Naive thymus-derived CD8-positive, alpha-beta T cell (primary cell): ENCODE measurements around the gene RAP1GAP2. TPM values are rescaled to one million over a fixed set of nuclear protein-coding genes. Genes with fewer than 3 reads are reported as not detected.

Source experiments
- ATAC-seq, 2 donors: fragments of 150-1000 bp; cut with Tn5 transposase in 1 of 2; sonication (Bioruptor Pico), chemical (Tn5 transposase) in 1 of 2; 1 replicate in 1 of 2; 2 replicates in 1 of 2; pipeline ENCODE4 v1.10.0; 2021; ENCODE audit warnings: mild to moderate bottlenecking in 2 of 2, moderate library complexity in 2 of 2
- POLR2A ChIA-PET: fragments of 350-600 bp; sonication (Branson Sonifier 250); formaldehyde crosslinking; loops from one replicate; lab custom pipeline; 2021; ENCODE audit warnings: antibody characterized with exemption; lab: Charles Lee
- DNase-seq, 10 donors: peaks; one replicate each; pipeline versions ENCODE4 v3.0.0 to v3.0.0-alpha.2; 2020 to 2022
- H3K27ac Mint-ChIP-seq, 10 donors: one replicate each; pipeline ENCODE4 v1.8.0; 2020 to 2022; ENCODE audit warnings: mild to moderate bottlenecking in 10 of 10, mixed read lengths in 10 of 10, moderate library complexity in 4 of 10, inconsistent platforms in 1 of 10
- H3K27me3 Mint-ChIP-seq, 5 donors: one replicate each; pipeline ENCODE4 v1.8.0; 2021 to 2022; ENCODE audit warnings: mixed read lengths in 5 of 5
- H3K36me3 Mint-ChIP-seq, 3 donors: one replicate each; pipeline ENCODE4 v1.8.0; 2020 to 2022; ENCODE audit warnings: mixed read lengths in 3 of 3, mild to moderate bottlenecking in 2 of 3, inconsistent platforms in 1 of 3
- H3K4me1 Mint-ChIP-seq, 4 donors: one replicate each; pipeline ENCODE4 v1.8.0; 2021 to 2022; ENCODE audit warnings: mixed read lengths in 4 of 4
- H3K4me3 Mint-ChIP-seq, 10 donors: one replicate each; pipeline ENCODE4 v1.8.0; 2020 to 2022; ENCODE audit warnings: mild to moderate bottlenecking in 10 of 10, mixed read lengths in 10 of 10, moderate library complexity in 6 of 10, inconsistent platforms in 1 of 10
- H3K9me3 Mint-ChIP-seq, 9 donors: one replicate each; pipeline ENCODE4 v1.8.0; 2020 to 2022; ENCODE audit warnings: mixed read lengths in 9 of 9, mild to moderate bottlenecking in 3 of 9, inconsistent platforms in 1 of 9, moderate library complexity in 1 of 9
- polyA plus RNA-seq, 3 donors: library from polyadenylated mRNA; unstranded; fragments of 300-500 nt; fragmentation: Illumina TruSeq; gene quantifications; one replicate each; pipeline ENCODE4 v1.2.3, GENCODE V29; 2021
- total RNA-seq, 8 experiments: library from RNA in 2 of 8; stranded (reverse) in 2 of 8; gene quantifications; one replicate each; pipeline ENCODE4 v1.2.3 and lab custom pipeline; 2021 to 2026

The RAP1GAP2 gene
- total and polyA plus RNA-seq, 5 experiments from 2014 or later, result 0.44 to 1.6 (median 1.3) TPM

DNA sequence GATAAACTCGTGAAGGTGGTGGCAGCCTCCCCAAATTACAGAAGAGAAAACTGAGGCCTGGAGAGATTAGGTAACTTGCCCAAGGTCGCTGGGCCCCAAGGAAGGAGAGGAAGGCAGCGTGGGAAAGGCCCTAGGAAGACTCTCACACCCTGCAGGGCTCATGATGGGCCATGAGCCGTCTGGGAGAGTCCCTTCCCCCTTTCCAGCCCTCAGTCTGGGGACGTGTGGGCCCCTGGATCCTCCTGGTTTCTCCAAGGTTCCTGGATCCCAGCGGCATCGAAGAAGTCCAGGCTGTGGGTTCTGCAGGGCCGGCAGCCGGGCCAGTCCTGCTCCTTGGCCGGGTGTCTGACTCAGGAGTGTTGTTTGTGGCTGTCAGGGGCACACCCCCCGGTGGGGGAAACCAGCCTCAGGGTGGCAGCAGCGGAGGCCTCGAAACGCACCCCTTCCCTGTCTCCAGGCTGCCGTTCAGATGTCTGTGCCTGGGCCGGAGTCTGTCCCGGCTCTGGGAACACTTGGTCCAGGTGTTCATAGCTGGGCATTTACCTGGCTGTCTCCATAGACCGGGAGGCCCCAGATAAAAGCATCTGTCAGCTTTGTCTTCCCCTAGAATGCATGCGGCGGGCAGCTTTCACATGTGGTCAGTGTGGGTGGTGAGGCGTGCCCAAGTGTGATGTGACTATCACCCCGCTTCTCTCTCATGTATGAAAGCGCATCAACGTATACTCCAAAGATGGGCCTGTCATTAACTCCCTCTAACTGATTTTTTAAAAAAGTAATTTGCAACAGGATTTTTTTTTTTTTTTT, 3.7 kb upstream of the RAP1GAP2 start:
- H3K9me3 Mint-ChIP-seq, result no peaks in the 10 kb centered on the region
- ATAC-seq (peak in 1 of 2 donors; percentile 27), DNase-seq (peak in 7 of 10 donors; percentile 24 to 87 (median 50))
- H3K4me1 Mint-ChIP-seq, result peaks cover 36 to 84% (median 66%) of the 10 kb centered on the region in 4 donors
- POLR2A ChIA-PET, result interaction anchor here (2.5 kb wide), 1 partner anchor 22 kb away, joined by 18 read pairs; no protein-coding TSS in a partner anchor
- peaks cover 0 to 9% (median 4%) of the 10 kb centered on the region in 5 donors for H3K27me3 Mint-ChIP-seq
- H3K27ac Mint-ChIP-seq, result peak overlapping the region in 4 of 10 donors; percentile 49 to 75 (median 68)
- H3K4me3 Mint-ChIP-seq, result peak overlapping the region; percentile 33 to 96 (median 62)
- no peaks in the 10 kb centered on the region for H3K36me3 Mint-ChIP-seq

DNA sequence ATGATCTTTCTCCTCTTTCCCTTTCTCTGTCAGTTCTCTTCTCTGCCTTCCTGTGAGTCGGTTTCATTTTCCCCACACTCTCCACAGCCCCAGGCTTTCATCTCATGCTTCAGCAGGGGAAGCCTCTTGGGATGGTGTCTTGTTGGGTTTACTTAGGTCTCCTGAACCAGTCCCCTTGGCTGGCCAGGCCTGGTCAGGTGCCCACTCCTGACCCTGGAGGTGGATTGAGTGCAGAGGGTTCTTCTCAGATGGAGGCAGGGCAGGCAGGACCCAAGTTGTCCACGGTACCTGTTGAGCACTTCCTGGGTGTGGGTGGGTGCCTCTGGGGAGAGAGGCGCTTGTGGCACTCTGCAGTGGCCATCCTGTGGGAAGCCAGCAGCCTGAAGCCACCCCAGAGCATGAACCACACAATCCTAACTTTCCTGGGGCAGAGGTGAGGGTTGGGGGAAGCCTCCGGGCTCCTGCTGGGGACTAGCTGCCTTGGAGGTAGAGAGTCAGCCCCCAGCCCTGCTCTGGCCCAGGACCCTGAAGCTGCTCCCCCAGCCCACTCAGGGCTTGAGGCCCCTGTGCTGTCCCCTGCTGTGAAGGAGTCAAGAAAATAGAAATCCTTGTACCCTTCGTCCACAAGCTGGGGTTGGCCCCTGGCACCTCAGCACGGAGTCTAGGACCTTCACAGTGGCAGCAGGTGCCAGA, 2.0 kb upstream of the RAP1GAP2 start:
- Mint-ChIP-seq H3K27me3 (peaks cover 0 to 9% (median 3%) of the 10 kb centered on the region in 5 donors), H3K4me3 (peak overlapping the region; percentile 67 to 96 (median 78)), H3K27ac (peak overlapping the region in 5 of 10 donors; percentile 4 to 77 (median 75)), H3K9me3 (no peaks in the 10 kb centered on the region), H3K4me1 (peaks cover 46 to 91% (median 82%) of the 10 kb centered on the region in 4 donors), H3K36me3 (no peaks in the 10 kb centered on the region)
- POLR2A ChIA-PET, result interaction anchor here (0.6 to 5.2 kb wide), 3 partner anchors 8 to 26 kb away, joined by 5 to 40 read pairs (median 6); no protein-coding TSS in a partner anchor
- DNase-seq (no peak), ATAC-seq (no peak)

DNA sequence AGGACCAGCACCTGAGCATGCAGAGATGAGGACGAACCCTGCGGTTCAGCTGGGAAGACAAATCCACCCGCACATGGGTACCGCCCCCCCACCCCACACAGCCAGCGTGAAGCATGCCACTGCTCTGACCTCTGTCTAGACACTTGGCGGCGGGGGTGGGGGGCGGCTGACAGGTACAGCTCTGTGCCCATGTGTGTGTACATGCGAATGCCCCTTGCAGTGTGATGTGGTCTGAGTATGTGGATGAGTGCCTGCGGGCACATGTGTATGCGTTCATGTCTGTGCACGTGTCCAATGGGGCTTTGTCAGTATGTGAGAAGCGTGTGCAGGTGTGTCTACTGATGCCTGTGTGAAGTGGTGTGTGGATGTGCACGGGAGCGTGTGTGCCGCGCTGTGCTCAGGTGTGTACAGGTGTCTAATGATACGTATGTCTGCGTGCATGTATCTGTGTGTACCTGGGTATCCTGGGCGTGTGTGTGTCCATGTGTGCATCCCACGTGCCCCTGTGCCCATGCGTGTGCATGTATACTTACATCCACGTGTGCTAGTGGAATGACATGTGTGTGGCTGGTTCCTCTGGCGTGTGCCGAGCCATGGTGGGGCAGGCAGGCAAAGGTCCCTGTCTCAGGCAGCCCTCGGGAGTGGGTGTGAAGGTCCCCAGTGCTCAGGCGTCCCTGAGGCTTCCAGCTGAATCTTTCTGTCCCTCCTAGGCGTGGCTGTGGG, 636 bp upstream of the RAP1GAP2 start:
- peaks cover 0 to 9% (median 3%) of the 10 kb centered on the region in 5 donors for H3K27me3 Mint-ChIP-seq
- DNase-seq (no peak), ATAC-seq (peak in 1 of 2 donors; percentile 1)
- no peaks in the 10 kb centered on the region for H3K9me3 Mint-ChIP-seq
- POLR2A ChIA-PET, result interaction anchor here (1.0 to 5.2 kb wide), 2 partner anchors 12 to 19 kb away, joined by 3 to 40 read pairs; no protein-coding TSS in a partner anchor
- H3K27ac Mint-ChIP-seq, result peak overlapping the region; percentile 34 to 88 (median 66)
- H3K4me1 Mint-ChIP-seq, result peaks cover 46 to 93% (median 83%) of the 10 kb centered on the region in 4 donors
- peaks cover 0 to 5% (median 0%) of the 10 kb centered on the region in 3 donors for H3K36me3 Mint-ChIP-seq
- peak overlapping the region; percentile 70 to 96 (median 87) for H3K4me3 Mint-ChIP-seq

DNA sequence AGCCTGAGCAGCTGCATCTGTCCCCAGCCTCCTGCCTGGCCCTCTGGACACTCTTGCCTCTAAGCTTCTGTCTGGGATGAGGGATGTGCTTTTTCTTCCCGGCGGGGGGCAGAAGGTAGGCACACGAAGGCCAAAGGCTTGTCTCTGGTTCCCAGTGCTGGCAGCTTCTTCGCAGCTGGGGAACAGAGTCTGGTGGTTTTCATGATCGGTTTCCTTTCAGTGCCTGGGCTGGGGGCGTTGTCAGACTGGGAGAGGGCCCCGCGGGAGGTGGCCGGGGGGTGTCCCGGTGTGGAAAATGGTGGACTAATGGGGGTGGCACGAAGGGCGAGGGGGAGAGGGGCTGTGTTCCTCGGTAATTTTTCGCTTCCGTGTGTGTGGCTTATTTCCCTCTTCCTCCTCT, 988 bp downstream of the RAP1GAP2 start:
- Mint-ChIP-seq H3K27ac (peak overlapping the region in 9 of 10 donors; percentile 4 to 84 (median 52)), H3K9me3 (no peaks in the 10 kb centered on the region), H3K4me1 (peaks cover 40 to 79% (median 72%) of the 10 kb centered on the region in 4 donors), H3K36me3 (peaks cover 0 to 11% (median 3%) of the 10 kb centered on the region in 3 donors), H3K4me3 (peak overlapping the region; percentile 70 to 96 (median 87)), H3K27me3 (no peaks in the 10 kb centered on the region)
- POLR2A ChIA-PET, result interaction anchor here (1.3 to 5.2 kb wide), 3 partner anchors 9 to 17 kb away, joined by 3 to 40 read pairs (median 5); no protein-coding TSS in a partner anchor
- DNase-seq, result no peak
- no peak for ATAC-seq

DNA sequence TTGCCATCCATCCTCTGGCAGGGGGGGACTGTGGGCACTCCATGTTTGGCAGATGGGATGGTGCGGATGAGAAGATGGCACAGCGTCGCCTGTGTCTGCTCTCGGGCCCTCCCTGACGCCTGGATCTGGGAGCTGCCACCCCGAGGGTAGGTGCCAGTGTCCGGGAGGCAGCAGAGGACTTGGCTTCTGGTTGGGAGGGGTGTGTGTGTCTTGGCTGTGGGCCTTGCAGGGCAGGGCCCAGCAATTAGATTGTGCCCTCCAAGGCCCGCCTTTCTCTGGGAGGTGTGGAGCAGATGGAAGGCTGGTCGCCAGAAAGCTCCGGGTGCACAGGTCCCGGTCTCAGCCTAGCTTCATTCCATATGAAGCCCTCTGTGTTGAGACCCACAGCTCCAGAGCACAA, 1.4 kb downstream of the RAP1GAP2 start:
- POLR2A ChIA-PET, result interaction anchor here (0.7 to 5.2 kb wide), 4 partner anchors 9 to 17 kb away, joined by 3 to 40 read pairs (median 4); no protein-coding TSS in a partner anchor
- peak overlapping the region; percentile 70 to 96 (median 87) for H3K4me3 Mint-ChIP-seq

DNA sequence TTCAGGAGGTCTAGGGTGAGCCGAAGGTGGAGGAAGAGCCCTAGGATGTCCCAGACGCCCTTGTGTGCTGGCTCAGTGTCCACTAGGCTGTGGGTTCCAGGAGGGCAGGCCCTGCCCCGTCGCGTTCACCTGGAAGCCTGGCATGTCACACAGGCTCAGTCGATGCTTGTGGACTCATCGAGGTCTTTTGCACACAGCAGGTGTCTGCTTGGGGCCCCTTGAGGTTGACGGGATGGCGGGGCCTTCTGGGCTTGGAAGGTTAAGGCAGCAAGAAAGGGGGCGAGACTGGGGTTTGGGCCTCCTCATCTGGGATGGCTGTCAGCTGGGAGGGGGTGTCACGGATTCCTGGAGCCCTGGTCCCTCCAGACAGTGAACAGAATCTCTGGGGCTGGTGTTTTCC, 1.9 kb downstream of the RAP1GAP2 start:
- peak overlapping the region in 9 of 10 donors; percentile 70 to 96 (median 88) for H3K4me3 Mint-ChIP-seq
- ATAC-seq (no peak), DNase-seq (no peak)
- no peaks in the 10 kb centered on the region for H3K27me3 Mint-ChIP-seq
- peaks cover 42 to 75% (median 67%) of the 10 kb centered on the region in 4 donors for H3K4me1 Mint-ChIP-seq
- POLR2A ChIA-PET, result interaction anchor here (0.7 to 5.2 kb wide), 3 partner anchors 8 to 16 kb away, joined by 3 to 40 read pairs (median 3); no protein-coding TSS in a partner anchor
- peak overlapping the region in 5 of 10 donors; percentile 22 to 43 (median 34) for H3K27ac Mint-ChIP-seq
- H3K36me3 Mint-ChIP-seq, result peaks cover 0 to 13% (median 3%) of the 10 kb centered on the region in 3 donors
- no peaks in the 10 kb centered on the region for H3K9me3 Mint-ChIP-seq

More for the DNA sequence above, 1.4 kb downstream of the RAP1GAP2 start:
- DNase-seq (no peak), ATAC-seq (no peak)
- peaks cover 0 to 11% (median 3%) of the 10 kb centered on the region in 3 donors for H3K36me3 Mint-ChIP-seq
- no peaks in the 10 kb centered on the region for H3K27me3 Mint-ChIP-seq
- H3K9me3 Mint-ChIP-seq, result no peaks in the 10 kb centered on the region
- peak overlapping the region in 4 of 10 donors; percentile 22 to 84 (median 63) for H3K27ac Mint-ChIP-seq
- peaks cover 40 to 75% (median 68%) of the 10 kb centered on the region in 4 donors for H3K4me1 Mint-ChIP-seq

DNA sequence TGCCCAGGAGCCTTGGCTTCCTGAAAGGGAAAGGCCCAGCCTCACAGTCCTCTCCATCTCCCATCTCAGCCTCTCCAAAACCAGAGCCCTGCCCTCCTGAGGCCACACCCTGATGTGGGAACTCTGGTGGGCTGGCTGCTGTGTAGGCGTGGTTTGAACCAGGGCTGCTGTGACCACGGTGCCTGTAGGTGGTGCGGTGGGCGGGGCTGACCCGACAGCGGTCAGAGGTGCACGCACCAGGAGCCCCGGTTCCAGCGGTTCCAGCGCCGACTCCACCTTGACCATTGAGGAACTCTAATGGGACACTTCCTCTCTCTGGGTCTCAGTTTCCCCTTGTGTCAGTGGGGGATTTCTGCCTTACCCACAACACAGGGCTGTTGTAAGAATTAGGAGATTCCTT, 2.4 kb downstream of the RAP1GAP2 start:
- Mint-ChIP-seq H3K36me3 (peaks cover 0 to 17% (median 3%) of the 10 kb centered on the region in 3 donors), H3K27ac (no peak overlapping the region), H3K27me3 (no peaks in the 10 kb centered on the region), H3K9me3 (no peaks in the 10 kb centered on the region), H3K4me3 (peak overlapping the region in 2 of 10 donors; percentile 38 to 67), H3K4me1 (peaks cover 42 to 71% (median 63%) of the 10 kb centered on the region in 4 donors)
- POLR2A ChIA-PET, result interaction anchor here (5.2 kb wide), 1 partner anchor 16 kb away, joined by 40 read pairs; no protein-coding TSS in a partner anchor
- ATAC-seq (no peak), DNase-seq (no peak)

DNA sequence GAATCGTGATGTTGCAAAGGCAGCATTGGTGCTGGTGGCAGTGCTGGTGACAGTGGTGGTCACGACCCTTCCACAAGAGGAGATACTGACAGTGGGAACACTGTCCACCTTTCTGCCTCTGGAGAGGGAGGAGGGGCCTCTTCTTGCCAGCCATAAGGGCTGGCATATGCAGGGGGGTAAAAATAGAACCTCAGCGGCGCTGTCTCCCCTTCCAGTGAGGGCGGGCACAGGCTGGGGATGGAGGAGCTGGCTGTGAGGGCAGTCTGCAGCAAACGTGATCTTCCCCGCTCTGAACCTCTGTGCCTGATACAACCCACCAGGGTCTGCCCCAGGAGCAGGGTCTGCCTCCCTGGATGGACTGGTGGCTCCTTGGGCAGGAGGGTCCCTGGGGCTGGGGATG, 3.4 kb downstream of the RAP1GAP2 start:
- POLR2A ChIA-PET, result interaction anchor here (1.0 kb wide), 1 partner anchor 13 kb away, joined by 4 read pairs; no protein-coding TSS in a partner anchor
- H3K27me3 Mint-ChIP-seq, result no peaks in the 10 kb centered on the region
- no peak overlapping the region for H3K4me3 Mint-ChIP-seq

DNA sequence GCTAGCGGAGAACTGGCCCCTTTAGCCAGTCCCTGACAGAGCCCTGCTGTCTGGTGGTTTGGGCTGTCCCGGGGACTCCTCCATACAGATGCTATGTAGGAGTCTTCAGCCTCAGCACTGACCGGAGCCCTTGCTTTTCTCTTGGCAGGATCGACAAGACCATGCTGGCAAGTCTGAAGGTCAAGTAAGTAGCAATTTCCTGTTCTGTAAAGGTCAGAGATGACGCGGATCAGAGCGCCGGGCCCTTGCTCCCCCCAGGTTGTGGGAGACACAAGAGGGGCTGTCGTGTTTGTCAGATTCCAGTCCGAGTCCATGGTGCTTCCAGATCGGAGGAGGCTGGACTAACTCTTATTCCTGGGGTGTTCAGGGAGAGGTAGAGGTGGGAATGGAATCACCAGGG, 4.1 kb downstream of the RAP1GAP2 start:
- DNase-seq (no peak), ATAC-seq (no peak)
- POLR2A ChIA-PET, result interaction anchor here (1.0 kb wide), 1 partner anchor 14 kb away, joined by 4 read pairs; no protein-coding TSS in a partner anchor
- H3K9me3 Mint-ChIP-seq, result no peaks in the 10 kb centered on the region
- H3K27ac Mint-ChIP-seq, result peak overlapping the region in 1 of 10 donors; percentile 58
- peaks cover 34 to 65% (median 47%) of the 10 kb centered on the region in 4 donors for H3K4me1 Mint-ChIP-seq
- peak overlapping the region in 1 of 10 donors; percentile 6 for H3K4me3 Mint-ChIP-seq
- peaks cover 0 to 17% (median 4%) of the 10 kb centered on the region in 3 donors for H3K36me3 Mint-ChIP-seq
- no peaks in the 10 kb centered on the region for H3K27me3 Mint-ChIP-seq

More for the DNA sequence above, 3.4 kb downstream of the RAP1GAP2 start:
- ATAC-seq (no peak), DNase-seq (no peak)
- H3K27ac Mint-ChIP-seq, result no peak overlapping the region
- H3K4me1 Mint-ChIP-seq, result peaks cover 38 to 67% (median 53%) of the 10 kb centered on the region in 4 donors
- no peaks in the 10 kb centered on the region for H3K9me3 Mint-ChIP-seq
- H3K36me3 Mint-ChIP-seq, result peaks cover 0 to 17% (median 3%) of the 10 kb centered on the region in 3 donors

DNA sequence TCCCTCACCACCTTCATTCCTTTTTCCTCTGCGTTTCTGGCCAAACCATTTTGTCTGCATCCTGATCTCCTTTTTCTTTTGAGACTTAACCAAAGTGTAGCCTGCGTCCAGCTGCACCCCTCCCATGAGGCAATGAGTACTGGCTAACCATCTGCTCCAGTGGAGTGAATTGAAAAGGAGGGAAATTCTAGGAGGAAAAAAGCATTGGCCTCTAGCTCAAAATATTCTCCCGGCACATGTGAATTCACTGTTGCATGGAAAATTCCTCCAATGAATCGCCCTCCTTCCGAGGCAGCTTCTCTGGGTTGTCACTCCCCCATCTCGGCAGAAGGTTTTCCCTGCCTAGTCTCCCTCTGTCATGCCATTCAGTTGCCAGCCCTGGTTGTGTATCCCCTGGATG, 5.6 kb downstream of the RAP1GAP2 start:
- ATAC-seq (no peak), DNase-seq (no peak)
- H3K4me1 Mint-ChIP-seq, result peaks cover 20 to 57% (median 33%) of the 10 kb centered on the region in 4 donors
- no peak overlapping the region for H3K4me3 Mint-ChIP-seq
- H3K27me3 Mint-ChIP-seq, result no peaks in the 10 kb centered on the region
- no peaks in the 10 kb centered on the region for H3K9me3 Mint-ChIP-seq
- peaks cover 0 to 17% (median 4%) of the 10 kb centered on the region in 3 donors for H3K36me3 Mint-ChIP-seq
- H3K27ac Mint-ChIP-seq, result no peak overlapping the region
- POLR2A ChIA-PET, result interaction anchor here (0.6 kb wide), 1 partner anchor 11 kb away, joined by 3 read pairs; no protein-coding TSS in a partner anchor

DNA sequence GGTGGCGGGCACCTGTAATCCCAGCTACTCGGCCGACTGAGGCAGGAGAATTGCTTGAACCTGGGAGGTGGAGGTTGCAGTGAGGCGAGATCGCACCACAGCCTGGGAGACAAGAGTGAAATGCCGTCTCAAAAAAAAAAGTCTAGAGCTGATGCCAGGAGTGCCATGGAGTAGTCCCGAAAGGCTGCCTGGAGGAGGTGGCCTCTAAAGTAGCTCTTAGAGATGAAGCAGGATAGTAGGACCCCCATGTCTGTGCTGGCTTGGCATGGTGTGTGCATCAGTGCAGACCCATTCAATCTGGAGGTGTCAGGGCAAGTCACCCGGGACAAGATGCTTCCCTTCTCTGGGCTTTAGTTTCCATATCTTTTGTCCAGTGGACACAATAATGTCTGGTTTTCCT, 6.3 kb downstream of the RAP1GAP2 start:
- Mint-ChIP-seq H3K36me3 (peaks cover 0 to 17% (median 4%) of the 10 kb centered on the region in 3 donors), H3K27ac (no peak overlapping the region)
- POLR2A ChIA-PET, result no interaction called here

More for the DNA sequence above, 6.3 kb downstream of the RAP1GAP2 start:
- DNase-seq (no peak), ATAC-seq (no peak)
- H3K4me1 Mint-ChIP-seq, result peaks cover 17 to 55% (median 31%) of the 10 kb centered on the region in 4 donors
- no peak overlapping the region for H3K4me3 Mint-ChIP-seq
- no peaks in the 10 kb centered on the region for H3K9me3 Mint-ChIP-seq
- H3K27me3 Mint-ChIP-seq, result no peaks in the 10 kb centered on the region
